NCI-H82 (cell line): ENCODE data around the gene IHH.

Experiments used
- DNase-seq: peaks from one replicate; lab custom pipeline; 2025; lab: John Stamatoyannopoulos, UW

IHH gene

DNA sequence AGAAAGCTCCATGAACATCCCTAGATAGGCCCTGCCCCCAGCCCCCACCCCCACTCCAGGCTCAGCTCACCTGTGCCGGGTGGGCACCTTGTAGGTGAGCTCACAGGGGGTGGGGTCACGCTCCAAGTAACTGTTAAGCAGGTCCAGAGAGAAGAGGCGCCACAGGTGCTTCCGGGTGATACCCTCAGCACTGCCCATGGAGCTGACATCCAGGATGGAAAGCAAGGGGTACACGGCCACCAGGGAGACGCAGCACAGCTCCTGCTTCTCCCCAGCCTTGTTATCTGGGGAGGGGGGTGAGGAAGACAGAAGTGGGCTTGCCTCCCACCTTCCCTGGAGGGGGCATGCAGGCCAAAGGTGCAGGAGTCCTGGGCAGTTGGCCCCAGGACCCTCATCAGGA is 41.3 kb downstream of the IHH start:
- no peak for DNase-seq

DNA sequence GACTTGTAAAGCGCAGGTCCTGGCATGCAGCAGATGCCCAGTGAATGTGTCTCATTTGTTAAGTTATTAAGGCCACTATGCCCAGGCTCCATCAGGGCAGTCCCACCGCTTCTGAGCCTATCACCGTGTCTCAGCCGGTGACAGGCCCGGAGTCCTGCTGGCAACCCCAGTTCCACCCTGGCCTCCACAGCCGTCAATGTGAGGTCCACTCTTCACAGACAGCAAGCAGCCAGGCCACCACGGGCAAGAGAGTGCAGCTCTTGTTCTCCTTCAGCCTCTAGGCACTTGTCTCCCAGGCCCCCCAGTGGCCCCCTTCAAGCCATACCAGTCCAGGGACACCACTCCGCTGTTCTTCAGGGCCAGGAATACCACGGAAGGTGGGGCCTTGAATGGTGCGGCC is 42.0 kb downstream of the IHH start:
- DNase-seq = no peak

DNA sequence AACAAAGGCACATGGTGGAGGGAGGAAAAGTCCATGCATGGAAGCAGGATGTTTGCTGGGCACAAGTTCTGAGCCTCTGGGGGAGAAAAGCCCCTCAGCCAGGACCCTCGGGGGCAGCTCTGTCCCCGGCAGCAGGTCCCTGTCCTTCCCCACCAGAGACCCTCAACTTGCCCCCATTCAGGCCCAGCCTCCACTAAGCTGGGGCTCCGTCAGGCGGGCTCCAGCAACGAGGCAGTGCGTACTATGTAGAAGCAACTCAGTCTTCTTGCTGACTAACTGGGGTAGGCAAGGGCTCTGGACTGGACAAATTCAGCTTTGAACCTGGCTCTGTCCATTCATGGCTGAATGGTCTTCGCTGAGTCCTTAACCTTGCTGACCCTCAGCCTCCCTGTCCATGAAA is 42.4 kb downstream of the IHH start:
- DNase-seq = no peak

DNA sequence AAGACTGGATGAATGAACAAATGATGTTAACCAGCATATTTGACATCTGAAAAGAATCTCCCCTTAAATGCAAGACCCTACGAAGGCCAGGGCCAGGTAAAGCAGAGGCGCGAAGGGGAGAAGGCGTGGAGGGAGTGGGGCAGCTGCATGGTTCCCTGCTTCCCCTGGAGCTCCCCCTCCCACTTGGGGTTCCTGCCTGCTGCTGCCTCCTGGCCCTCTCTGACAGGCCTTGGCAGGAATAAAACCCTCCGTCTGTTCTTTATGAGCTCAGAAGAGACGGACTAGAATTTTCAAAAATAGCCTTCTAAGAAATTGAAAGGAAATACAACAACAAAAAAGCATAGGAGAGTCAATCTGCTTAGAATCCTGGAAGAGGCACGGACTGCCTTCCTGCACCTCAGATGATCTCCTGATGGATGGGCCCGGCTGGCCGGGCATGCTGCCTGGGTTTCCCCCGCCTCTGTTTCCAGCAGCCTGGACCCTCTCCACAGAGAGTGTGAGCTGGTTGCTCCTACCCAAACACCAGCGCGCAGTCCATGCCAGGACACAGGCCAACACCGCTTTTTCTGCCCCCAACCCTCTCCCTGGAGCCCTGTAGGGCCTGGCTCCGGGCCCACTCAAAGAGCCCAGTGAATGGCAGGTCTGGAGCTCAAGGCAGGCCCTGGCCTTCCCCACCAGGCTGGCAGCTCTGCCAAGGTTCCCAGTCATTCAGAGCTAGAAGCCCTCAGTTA is 43.4 kb downstream of the IHH start:
- no peak for DNase-seq

DNA sequence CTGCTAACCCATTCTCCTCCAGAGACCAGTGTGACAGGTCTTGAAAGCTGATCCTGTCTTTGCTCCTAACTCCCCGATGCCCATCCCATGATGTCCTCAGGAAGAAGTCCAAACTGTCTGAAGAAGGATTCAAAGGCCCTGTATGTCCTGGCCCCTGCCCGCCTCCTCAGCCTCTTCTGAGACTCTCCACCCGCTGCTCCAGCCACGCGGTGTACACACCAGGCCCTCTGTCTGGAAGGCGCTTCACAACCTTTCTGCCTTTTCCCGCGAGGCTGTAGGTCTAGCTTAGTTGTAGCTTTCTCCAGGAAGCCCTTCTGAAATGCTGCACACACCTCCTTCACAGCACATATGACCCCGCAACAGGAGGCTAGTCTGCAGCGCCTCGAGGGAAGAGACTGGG is 44.0 kb downstream of the IHH start:
- DNase-seq = no peak

DNA sequence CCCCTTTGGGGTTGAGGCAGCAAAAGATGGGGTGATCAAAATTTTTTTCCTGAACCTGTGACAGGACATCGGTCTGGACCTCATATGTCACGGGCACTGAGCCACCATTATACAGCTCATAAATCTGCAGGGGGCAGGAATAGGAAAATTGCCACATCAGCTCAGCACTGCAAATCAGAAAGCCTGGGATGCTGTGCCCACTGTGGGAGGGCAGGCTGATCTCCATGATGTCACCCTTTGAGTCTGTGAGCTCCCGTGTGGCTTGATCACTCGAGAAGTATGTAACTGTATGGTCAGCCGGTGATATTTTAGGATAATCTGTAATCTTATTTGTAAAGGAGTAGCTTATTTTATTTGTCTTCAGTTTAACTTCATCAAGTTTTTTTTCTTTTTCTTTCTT is 49.8 kb downstream of the IHH start:
- no peak for DNase-seq

DNA sequence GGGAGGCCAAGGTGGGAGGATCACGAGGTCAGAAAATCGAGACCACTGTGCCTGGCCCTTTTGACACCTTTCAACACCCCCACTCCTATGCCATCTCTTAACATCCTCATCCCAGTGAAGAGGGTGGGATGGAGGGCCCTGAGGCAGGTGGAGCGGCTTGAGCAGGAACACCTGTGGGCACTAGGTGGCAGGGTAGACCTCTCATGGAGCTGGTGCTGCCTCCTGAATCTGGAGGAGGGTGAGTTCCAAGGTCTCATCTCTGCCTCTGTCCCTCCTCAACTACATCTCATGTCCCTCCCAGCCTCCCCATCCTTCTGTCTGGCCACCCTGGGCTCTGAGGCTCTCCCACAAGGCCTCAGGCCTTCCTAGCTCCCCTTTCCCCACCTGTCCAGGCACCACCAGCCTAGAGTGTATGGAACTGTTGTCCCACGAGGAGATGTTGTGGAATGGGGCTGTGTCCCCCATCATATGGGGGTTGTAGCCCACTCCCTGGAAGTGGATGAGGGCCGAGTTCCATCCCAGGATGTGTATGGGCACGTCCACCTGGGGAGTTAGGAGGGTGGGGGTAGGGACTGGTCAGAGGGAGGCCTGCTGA is 50.5 kb downstream of the IHH start:
- DNase-seq = peak; percentile 61

DNA sequence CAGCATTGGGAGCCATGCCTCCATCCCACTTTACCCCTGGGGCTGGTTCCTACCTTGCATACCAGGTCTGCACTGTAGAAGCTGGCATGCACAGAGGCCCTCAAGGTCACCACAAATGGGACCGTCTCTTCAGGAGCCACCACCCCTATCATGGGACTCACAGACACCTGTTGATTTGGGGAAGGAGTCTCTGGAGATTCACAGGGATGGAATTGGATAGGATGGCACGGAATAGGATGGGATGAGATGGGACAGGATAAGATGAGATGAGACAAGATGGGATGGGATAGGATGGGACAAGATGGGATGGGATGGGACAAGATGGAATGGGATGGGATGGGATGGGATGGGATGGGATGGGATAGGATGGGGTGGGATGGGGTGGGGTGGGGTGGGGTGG is 51.4 kb downstream of the IHH start:
- no peak for DNase-seq
